ENCODE measurements around the gene FOXC1.

Gene FOXC1

GRCh38 chr6:1627827-1628560 lies 18.3 kb downstream of the FOXC1 start:
- H3K36me3 ChIP-seq (ENCODE audit: control insufficient read depth, insufficient read depth, low read length), result no peaks in the 10 kb centered on the region
- DNase-seq (ENCODE audit: extremely low read depth, insufficient read length), result no peak
- TF ChIP-seq CTCF (IDR thresholded peaks at IDR 0.05; ENCODE audit: insufficient read depth, low read length, poor library complexity, severe bottlenecking), result no peak
- no peak overlapping the region for H3K4me3 ChIP-seq (replicated peaks; ENCODE audit: low read depth, low read length)
- H3K27me3 ChIP-seq (replicated peaks; ENCODE audit: control insufficient read depth, insufficient read depth, low read length), result no peaks in the 10 kb centered on the region; the same call in 1 of the 2 replicates

DNA sequence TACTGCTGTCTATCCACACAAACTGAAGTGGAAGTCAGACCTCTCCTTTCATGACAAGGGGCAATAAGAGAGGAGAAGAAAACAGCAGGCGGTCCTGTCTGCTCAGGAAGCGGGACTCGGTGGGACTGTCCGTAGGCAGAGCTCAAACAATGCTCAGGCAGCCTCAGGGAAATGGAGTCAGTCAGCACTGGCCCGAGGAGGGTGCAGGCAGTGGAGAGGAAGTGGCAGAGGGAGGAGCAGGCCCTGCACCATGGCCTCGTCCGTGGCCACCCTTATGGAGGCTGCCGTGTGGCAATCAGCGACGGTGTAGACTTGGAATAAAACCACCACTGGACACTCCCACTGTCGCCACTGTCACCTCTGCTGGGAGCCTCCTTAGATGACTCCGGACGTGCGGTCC lies 19.6 kb downstream of the FOXC1 start:
- no peaks in the 10 kb centered on the region; the same call in 1 of the 2 replicates for H3K27me3 ChIP-seq (replicated peaks; ENCODE audit: control insufficient read depth, insufficient read depth, low read length)
- H3K4me3 ChIP-seq (replicated peaks; ENCODE audit: low read depth, low read length), result no peak overlapping the region
- no peak for TF ChIP-seq CTCF (IDR thresholded peaks at IDR 0.05; ENCODE audit: insufficient read depth, low read length, poor library complexity, severe bottlenecking)
- no peaks in the 10 kb centered on the region for H3K36me3 ChIP-seq (ENCODE audit: control insufficient read depth, insufficient read depth, low read length)
- no peak for DNase-seq (ENCODE audit: extremely low read depth, insufficient read length)

GRCh38 chr6:1630212-1630770 lies 20.6 kb downstream of the FOXC1 start:
- H3K27me3 ChIP-seq (replicated peaks; ENCODE audit: control insufficient read depth, insufficient read depth, low read length), result no peaks in the 10 kb centered on the region; the same call in 1 of the 2 replicates
- no peak for DNase-seq (ENCODE audit: extremely low read depth, insufficient read length)
- TF ChIP-seq CTCF (IDR thresholded peaks at IDR 0.05; ENCODE audit: insufficient read depth, low read length, poor library complexity, severe bottlenecking), result no peak
- H3K36me3 ChIP-seq (ENCODE audit: control insufficient read depth, insufficient read depth, low read length), result no peaks in the 10 kb centered on the region
- H3K4me3 ChIP-seq (replicated peaks; ENCODE audit: low read depth, low read length), result no peak overlapping the region

GRCh38 chr6:1630771-1631217 lies 21.1 kb downstream of the FOXC1 start:
- no peak overlapping the region for H3K4me3 ChIP-seq (replicated peaks; ENCODE audit: low read depth, low read length)
- TF ChIP-seq CTCF (IDR thresholded peaks at IDR 0.05; ENCODE audit: insufficient read depth, low read length, poor library complexity, severe bottlenecking), result no peak
- no peaks in the 10 kb centered on the region for H3K36me3 ChIP-seq (ENCODE audit: control insufficient read depth, insufficient read depth, low read length)
- H3K27me3 ChIP-seq (replicated peaks; ENCODE audit: control insufficient read depth, insufficient read depth, low read length), result no peaks in the 10 kb centered on the region; the same call in 1 of the 2 replicates
- no peak for DNase-seq (ENCODE audit: extremely low read depth, insufficient read length)

- H3K36me3 ChIP-seq (ENCODE audit: control insufficient read depth, insufficient read depth, low read length), result no peaks in the 10 kb centered on the region
- no peak for TF ChIP-seq CTCF (IDR thresholded peaks at IDR 0.05; ENCODE audit: insufficient read depth, low read length, poor library complexity, severe bottlenecking)
- DNase-seq (ENCODE audit: extremely low read depth, insufficient read length), result no peak
- H3K27me3 ChIP-seq (replicated peaks; ENCODE audit: control insufficient read depth, insufficient read depth, low read length), result no peaks in the 10 kb centered on the region; the same call in 1 of the 2 replicates
- no peak overlapping the region for H3K4me3 ChIP-seq (replicated peaks; ENCODE audit: low read depth, low read length)
Observed at GRCh38 chr6:1631251-1631650, 21.5 kb downstream of the FOXC1 start.
